ENCODE measurements around the gene ADAMTS6. TPM values are rescaled to one million over a fixed set of nuclear protein-coding genes. Genes with fewer than 3 reads are reported as not detected.

The ADAMTS6 gene
- total and polyA plus RNA-seq, 2 of the 13 experiments (the other 11 are each of a cell fraction or from before 2014, with no cell fraction given): 3.1 to 8.2 TPM

DNA sequence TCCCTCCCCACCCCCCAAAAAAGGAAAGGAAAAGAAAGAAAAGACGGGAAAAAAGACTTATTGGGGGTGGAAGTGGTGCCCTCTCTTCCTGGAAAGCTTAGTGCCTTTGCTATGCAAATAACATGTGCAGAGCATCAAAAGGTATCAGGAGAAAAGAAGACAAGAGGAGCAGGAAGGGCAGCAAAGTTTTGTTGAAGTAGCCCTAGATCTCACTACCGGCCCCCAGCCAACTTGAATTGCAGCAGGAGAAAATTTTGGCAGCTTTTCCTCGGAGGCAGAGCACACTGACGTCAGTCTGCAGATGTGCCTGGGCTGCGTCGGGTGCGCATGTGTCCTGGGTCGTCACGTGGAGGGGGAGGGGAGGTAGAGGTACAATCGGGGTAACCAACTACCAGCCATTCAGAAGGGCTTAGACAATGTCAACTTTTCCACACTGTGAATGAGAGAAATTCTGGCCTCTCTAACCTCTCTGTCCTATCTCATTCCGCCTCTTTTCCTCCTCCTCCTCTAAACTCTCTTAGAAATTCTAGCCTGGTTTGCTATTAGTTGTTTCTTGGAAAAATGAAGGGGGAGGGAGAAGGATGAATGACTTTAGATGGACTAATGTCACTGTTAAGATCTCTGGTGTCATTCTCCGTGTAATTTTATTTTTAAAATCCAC is at the start of gene ADAMTS6 (continued):
- TF ChIP-seq, protein P1, sequence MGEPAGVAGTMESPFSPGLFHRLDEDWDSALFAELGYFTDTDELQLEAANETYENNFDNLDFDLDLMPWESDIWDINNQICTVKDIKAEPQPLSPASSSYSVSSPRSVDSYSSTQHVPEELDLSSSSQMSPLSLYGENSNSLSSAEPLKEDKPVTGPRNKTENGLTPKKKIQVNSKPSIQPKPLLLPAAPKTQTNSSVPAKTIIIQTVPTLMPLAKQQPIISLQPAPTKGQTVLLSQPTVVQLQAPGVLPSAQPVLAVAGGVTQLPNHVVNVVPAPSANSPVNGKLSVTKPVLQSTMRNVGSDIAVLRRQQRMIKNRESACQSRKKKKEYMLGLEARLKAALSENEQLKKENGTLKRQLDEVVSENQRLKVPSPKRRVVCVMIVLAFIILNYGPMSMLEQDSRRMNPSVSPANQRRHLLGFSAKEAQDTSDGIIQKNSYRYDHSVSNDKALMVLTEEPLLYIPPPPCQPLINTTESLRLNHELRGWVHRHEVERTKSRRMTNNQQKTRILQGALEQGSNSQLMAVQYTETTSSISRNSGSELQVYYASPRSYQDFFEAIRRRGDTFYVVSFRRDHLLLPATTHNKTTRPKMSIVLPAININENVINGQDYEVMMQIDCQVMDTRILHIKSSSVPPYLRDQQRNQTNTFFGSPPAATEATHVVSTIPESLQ (CRISPR knock-in tag; conservative IDR thresholded peaks at IDR 0.05): no peak
- TF ChIP-seq SAFB2 (CRISPR knock-in tag; IDR thresholded peaks at IDR 0.05; ENCODE audit: borderline replicate concordance, low read depth) (no peak), POLR2AphosphoS5 (IDR thresholded peaks at IDR 0.05; ENCODE audit: low read depth, low read length) (no peak), SIN3B (IDR thresholded peaks at IDR 0.05; ENCODE audit: low read length) (no peak), SPEN (CRISPR knock-in tag; IDR thresholded peaks at IDR 0.05; ENCODE audit: low read depth) (no peak), ZNF382 (CRISPR knock-in tag; IDR thresholded peaks at IDR 0.05; ENCODE audit: borderline replicate concordance) (no peak), RFXANK (CRISPR knock-in tag; IDR thresholded peaks at IDR 0.05) (no peak), ZNF704 (CRISPR knock-in tag; IDR thresholded peaks at IDR 0.05; ENCODE audit: borderline replicate concordance) (no peak), POLR2A (IDR thresholded peaks at IDR 0.05; ENCODE audit: insufficient read depth in 1 of 2, low read depth in 2 of 2, low read length in 2 of 2) (peak in 1 of 2 experiments; percentile 24; a peak in 1 of 4 replicates), ZNF563 (CRISPR knock-in tag; IDR thresholded peaks at IDR 0.05) (no peak), EEA1 (CRISPR knock-in tag; IDR thresholded peaks at IDR 0.05; ENCODE audit: borderline replicate concordance) (no peak), ZFP36 (IDR thresholded peaks at IDR 0.05; ENCODE audit: borderline replicate concordance, low read depth, low read length, partially characterized antibody) (no peak), MED8 (CRISPR knock-in tag; IDR thresholded peaks at IDR 0.05; ENCODE audit: insufficient replicate concordance) (no peak), ZNF572 (CRISPR knock-in tag; IDR thresholded peaks at IDR 0.05) (no peak), MEIS1 (CRISPR knock-in tag; IDR thresholded peaks at IDR 0.05; ENCODE audit: borderline replicate concordance) (no peak), GABPB1 (CRISPR knock-in tag; IDR thresholded peaks at IDR 0.05) (no peak), ZBTB7A (CRISPR knock-in tag; IDR thresholded peaks at IDR 0.05) (no peak), SRY (CRISPR knock-in tag; IDR thresholded peaks at IDR 0.05) (no peak), HOXA7 (CRISPR knock-in tag; IDR thresholded peaks at IDR 0.05) (no peak), PBX3 (CRISPR knock-in tag; IDR thresholded peaks at IDR 0.05; ENCODE audit: borderline replicate concordance) (no peak), GATAD2A (CRISPR knock-in tag; IDR thresholded peaks at IDR 0.05) (no peak), SAP130 (CRISPR knock-in tag; IDR thresholded peaks at IDR 0.05; ENCODE audit: low read depth) (peak; percentile 48), PHF21A (CRISPR knock-in tag; IDR thresholded peaks at IDR 0.05) (no peak)
- TF ChIP-seq, protein P2, sequence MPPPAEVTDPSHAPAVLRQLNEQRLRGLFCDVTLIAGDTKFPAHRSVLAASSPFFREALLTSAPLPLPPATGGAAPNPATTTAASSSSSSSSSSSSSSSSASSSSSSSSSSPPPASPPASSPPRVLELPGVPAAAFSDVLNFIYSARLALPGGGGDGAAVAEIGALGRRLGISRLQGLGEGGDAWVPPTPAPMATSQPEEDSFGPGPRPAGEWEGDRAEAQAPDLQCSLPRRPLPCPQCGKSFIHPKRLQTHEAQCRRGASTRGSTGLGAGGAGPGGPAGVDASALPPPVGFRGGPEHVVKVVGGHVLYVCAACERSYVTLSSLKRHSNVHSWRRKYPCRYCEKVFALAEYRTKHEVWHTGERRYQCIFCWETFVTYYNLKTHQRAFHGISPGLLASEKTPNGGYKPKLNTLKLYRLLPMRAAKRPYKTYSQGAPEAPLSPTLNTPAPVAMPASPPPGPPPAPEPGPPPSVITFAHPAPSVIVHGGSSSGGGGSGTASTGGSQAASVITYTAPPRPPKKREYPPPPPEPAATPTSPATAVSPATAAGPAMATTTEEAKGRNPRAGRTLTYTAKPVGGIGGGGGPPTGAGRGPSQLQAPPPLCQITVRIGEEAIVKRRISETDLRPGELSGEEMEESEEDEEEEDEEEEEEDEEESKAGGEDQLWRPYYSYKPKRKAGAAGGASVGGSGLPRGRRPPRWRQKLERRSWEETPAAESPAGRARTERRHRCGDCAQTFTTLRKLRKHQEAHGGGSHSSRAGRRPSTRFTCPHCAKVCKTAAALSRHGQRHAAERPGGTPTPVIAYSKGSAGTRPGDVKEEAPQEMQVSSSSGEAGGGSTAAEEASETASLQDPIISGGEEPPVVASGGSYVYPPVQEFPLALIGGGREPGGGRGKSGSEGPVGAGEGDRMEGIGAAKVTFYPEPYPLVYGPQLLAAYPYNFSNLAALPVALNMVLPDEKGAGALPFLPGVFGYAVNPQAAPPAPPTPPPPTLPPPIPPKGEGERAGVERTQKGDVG (CRISPR knock-in tag; IDR thresholded peaks at IDR 0.05; ENCODE audit: borderline replicate concordance): no peak
